Activated CD8-positive, alpha-beta memory T cell treated with anti-CD3 and anti-CD28 coated beads for 24 hours (primary cell): ENCODE measurements around the gene HFE.
"Not testable (repeated sequence)": the region's sequence is repeated elsewhere in the genome, so short reads cannot be mapped to it uniquely, and the experiment has no call there.

ENCODE experiments used
- DNase-seq: peaks from one replicate; pipeline ENCODE4 v3.0.0-alpha.2; 2020

The HFE gene

DNA sequence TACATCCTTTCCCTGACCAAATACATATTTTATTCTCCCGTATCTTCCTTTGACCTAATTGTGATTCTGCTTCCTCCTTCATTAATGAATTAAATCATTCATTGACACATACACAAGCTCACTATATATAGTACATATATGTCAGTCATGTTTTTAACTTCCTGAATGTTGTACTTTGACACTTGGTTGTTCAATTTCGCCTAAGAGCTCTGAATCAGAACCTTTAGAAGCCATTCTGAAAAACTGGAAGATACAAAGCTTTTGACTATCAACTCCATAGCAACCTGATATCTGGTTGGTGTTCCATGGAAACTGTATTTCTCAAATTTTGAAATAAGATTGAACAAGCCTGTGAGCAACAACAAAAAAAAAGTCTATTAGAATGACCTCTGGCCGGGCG, 27.3 kb upstream of the HFE start:
- no peak for DNase-seq

DNA sequence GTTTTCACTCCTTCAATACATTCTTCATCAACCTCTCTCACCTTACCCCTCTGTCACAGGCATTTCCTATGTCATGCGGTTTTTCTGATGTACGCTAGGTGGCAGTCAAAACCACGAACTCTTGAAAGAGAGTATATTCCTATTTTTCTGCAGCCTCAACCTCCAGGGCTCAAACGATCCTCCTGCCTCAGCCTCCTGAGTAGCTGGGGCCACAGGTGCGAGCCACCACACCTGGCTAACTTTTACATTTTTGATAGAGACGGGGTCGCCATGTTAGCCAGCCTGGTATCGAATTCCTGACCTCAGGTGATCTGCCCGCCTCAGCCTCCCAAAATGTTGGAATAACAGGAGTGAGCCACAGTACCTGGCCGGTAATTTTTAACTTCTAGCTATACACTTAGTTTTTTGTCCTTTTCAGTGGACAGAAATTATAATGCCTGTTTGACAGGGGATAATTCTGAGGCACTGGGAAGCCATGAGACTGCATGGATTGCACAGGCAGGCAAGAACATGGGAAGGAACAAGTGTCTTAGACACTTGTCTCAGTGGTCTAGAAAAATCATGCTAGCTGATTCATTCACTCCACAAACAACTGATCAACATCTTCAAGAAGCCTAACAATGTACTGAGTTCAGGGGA, 22.5 kb upstream of the HFE start:
- peak; percentile 64 for DNase-seq

GRCh38 chr6:26065952-26066380, 21.3 kb upstream of the HFE start:
- DNase-seq, result no peak

GRCh38 chr6:26067367-26067766, 19.9 kb upstream of the HFE start:
- DNase-seq, result no peak

DNA sequence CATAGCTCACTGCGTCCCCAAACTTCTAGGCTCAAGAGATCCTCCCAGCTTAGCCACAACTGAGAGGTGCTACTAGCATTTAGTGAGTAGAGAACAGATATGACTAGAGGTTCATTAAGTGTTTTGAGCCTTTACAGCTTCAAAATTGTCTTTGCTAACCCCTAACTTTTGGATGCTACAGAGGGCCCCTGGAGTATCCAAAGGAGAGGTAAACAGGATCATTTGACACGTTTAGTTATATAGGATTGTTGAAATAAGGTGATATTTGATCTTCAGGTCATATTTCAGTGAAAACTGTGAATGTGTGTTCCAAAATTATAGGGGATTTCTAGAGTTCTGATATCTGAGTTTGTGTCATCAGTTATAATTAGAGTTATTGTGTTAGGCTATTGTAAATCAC, 19.2 kb upstream of the HFE start:
- DNase-seq, result no peak

DNA sequence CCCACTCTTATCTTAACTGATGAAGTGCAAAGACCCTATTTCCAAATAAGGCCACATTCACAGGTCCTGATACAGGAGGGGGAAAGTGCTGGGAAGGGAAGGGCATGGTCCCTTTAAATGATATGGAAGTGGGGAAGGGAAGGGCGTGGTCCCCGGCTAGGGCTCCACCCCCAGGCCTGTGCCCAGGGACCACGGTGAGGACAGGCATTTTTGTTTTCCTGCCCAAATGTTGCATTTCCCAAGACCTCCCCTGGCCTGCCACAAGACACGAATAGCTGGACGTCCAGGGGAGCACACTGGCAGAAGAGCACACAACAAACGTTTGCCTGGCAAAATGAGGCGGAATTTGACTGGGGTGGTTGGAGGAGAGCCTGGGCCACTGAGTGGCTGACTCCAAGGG, 16.1 kb upstream of the HFE start:
- DNase-seq, result no peak

- DNase-seq, result no peak
Measured at GRCh38 chr6:26075063-26075717, 12.0 kb upstream of the HFE start.

- DNase-seq, result not testable (repeated sequence)
Measured at GRCh38 chr6:26078066-26078465, 9.2 kb upstream of the HFE start.

DNA sequence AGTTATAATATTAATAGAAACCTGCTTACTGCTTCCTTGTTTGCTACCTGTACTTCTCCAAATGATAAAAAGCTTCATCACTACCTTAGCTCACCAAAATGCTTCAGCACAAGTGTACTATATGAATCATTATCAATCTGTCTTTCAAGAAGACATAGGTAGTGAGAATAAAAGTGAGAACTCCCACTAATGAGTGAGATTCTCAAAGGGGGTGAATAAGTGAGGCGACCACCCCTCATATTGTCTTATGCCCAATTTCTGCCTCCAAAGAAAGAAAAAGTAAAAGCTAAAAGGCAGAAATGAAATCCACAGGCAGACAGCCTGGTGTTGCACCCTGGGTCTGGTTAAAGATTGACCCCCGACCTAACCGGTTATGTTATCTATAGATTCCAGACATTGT, 6.1 kb upstream of the HFE start:
- not testable (repeated sequence) for DNase-seq

DNA sequence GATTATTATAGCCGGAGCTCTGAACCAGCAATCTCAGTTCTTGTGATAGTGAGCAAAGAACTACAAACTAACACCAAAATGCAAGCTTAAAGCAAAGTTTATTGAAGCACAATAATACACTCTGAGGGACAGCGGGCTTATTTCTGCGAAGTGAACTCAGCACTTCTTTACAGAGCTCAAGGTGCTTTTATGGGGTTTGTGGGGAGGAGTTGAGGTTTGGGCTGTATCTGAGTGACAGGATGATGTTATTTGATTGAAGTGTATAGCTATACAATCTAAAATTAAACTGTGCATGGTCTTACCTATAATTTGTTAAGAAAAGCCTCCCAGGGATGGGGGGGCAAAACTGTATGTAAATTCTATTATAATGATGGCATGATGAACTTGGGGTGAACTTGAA, 1.0 kb upstream of the HFE start:
- no peak for DNase-seq

DNA sequence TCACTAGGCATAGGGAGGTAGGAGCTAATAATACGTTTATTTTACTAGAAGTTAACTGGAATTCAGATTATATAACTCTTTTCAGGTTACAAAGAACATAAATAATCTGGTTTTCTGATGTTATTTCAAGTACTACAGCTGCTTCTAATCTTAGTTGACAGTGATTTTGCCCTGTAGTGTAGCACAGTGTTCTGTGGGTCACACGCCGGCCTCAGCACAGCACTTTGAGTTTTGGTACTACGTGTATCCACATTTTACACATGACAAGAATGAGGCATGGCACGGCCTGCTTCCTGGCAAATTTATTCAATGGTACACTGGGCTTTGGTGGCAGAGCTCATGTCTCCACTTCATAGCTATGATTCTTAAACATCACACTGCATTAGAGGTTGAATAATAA, 1.1 kb downstream of the HFE start:
- DNase-seq, result no peak

- DNase-seq, result no peak
Measured at GRCh38 chr6:26089272-26089671, 2.0 kb downstream of the HFE start.

DNA sequence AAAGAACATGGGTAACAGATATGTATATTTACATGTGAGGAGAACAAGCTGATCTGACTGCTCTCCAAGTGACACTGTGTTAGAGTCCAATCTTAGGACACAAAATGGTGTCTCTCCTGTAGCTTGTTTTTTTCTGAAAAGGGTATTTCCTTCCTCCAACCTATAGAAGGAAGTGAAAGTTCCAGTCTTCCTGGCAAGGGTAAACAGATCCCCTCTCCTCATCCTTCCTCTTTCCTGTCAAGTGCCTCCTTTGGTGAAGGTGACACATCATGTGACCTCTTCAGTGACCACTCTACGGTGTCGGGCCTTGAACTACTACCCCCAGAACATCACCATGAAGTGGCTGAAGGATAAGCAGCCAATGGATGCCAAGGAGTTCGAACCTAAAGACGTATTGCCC, 5.2 kb downstream of the HFE start:
- no peak for DNase-seq

- no peak for DNase-seq
Measured at GRCh38 chr6:26094036-26094435, 6.8 kb downstream of the HFE start.

- DNase-seq, result peak; percentile 80
Measured at GRCh38 chr6:26097268-26097875, 10.1 kb downstream of the HFE start.

DNA sequence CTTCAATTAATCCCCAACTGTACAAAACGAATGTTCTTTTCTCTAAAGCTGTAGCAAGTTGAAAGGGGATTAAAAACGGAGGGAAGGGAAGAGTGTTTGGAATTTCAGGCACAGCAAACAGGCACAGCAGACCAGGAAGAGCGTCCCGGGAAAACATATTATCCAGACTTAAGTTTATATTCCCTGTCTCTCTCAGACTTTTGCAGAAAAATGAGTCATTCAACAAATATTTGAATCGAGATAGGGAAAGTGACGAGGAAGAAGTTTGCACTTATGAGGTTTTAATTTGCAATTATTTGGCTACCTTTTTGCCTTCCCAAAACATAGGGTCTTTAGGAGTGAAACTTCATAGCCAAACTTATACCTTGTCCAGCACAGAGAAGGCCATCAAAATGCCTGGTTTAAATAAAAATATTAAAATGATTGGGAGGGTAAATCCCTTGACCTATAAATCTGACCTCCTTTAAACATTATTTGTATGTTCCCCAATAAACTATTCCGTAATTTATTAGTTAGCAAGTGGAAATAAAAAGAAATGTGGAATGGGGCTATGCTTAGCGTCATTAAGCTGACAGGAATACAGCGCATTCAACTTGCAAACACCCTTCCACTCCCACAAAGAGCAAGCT, 16.0 kb downstream of the HFE start:
- no peak for DNase-seq

DNA sequence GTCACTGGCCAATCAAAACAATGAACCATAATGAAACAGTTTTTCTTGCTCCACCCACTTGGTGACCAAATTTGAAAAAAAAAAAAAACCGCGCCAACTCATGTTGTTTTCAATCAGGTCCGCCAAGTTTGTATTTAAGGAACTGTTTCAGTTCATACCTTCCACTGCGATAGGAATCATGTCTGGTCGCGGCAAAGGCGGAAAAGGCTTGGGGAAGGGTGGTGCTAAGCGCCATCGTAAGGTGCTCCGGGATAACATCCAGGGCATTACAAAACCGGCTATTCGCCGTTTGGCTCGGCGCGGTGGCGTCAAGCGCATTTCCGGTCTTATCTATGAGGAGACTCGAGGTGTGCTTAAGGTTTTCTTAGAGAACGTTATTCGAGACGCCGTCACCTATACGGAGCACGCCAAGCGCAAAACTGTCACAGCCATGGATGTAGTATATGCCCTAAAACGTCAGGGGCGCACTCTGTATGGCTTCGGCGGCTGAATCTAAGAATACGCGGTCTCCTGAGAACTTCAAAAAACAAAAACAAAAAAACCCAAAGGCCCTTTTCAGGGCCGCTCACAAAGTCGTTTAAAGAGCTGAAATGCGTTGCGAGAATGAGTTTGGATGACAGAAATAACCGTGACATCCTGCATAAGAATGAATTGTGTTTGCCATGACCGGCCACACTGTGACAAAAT, 16.7 kb downstream of the HFE start:
- peak; percentile 94 for DNase-seq

DNA sequence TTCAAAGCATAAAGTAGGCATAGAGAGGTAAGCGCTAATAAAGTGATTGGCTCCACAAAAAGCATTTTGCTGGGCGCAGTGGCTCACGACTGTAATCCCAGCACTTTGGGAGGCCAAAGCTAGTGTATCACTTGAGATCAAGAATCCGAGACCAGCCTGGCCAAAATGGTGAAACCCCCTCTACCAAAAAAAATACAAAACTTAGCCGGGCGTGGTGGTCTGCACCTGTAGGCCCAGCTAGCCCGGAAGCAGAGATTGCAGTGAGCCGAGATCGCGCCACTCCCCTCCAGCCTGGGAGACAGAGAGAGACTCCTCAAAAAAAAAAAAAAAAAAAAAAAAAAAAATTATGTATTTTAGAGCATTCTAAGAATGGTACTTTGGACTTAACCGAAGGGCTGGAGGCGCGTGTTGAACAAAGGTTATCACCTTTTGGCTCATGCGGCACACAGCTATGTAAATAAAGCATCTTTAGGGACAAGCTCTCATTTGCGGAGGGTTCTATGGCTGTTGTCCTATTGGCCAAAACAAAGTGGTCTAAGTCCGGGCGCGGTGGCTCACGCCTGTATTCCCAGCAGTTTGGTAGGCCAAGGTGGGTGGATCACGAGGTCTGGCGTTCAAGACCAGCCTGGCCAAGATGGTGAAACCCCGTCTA, 17.4 kb downstream of the HFE start:
- DNase-seq, result no peak

- no peak for DNase-seq
Measured at GRCh38 chr6:26105109-26105730, 18.0 kb downstream of the HFE start.

- DNase-seq, result no peak
Measured at GRCh38 chr6:26105842-26106241, 18.6 kb downstream of the HFE start.

- DNase-seq, result no peak
Measured at GRCh38 chr6:26107935-26108334, 20.7 kb downstream of the HFE start.

- DNase-seq, result no peak
Measured at GRCh38 chr6:26109772-26110171, 22.5 kb downstream of the HFE start.
